Choroid plexus epithelial cell (primary cell): ENCODE results near the gene CRISPLD2.

ENCODE experiments used
- DNase-seq: peaks from one replicate; pipeline ENCODE4 v3.0.0-alpha.2; 2010; ENCODE audit warnings: low read depth
- H3K4me3 ChIP-seq: 2 replicates; pipeline ENCODE4 v1.5.1; 2011; ENCODE audit warnings: low read depth, mild to moderate bottlenecking, control low read depth, low read length, moderate library complexity
- CTCF ChIP-seq: conservative IDR thresholded peaks from 2 replicates; pipeline ENCODE4 v1.5.1; 2011; ENCODE audit warnings: low read depth, mild to moderate bottlenecking, control low read depth, inconsistent platforms, low read length, moderate library complexity

The CRISPLD2 gene

GRCh38 chr16:84816023-84816422 is 3.8 kb upstream of the CRISPLD2 start:
- TF ChIP-seq CTCF = no peak
- no peak for DNase-seq
- no peak overlapping the region for H3K4me3 ChIP-seq

GRCh38 chr16:84816485-84816884 is 3.3 kb upstream of the CRISPLD2 start:
- no peak for TF ChIP-seq CTCF
- no peak for DNase-seq
- H3K4me3 ChIP-seq = no peak overlapping the region

GRCh38 chr16:84817206-84817605 is 2.6 kb upstream of the CRISPLD2 start:
- no peak overlapping the region for H3K4me3 ChIP-seq
- TF ChIP-seq CTCF = no peak
- DNase-seq = no peak

GRCh38 chr16:84817613-84818012 is 2.2 kb upstream of the CRISPLD2 start:
- no peak overlapping the region for H3K4me3 ChIP-seq
- TF ChIP-seq CTCF = no peak
- no peak for DNase-seq

GRCh38 chr16:84818133-84818532 is 1.7 kb upstream of the CRISPLD2 start:
- DNase-seq = no peak
- TF ChIP-seq CTCF = no peak
- no peak overlapping the region for H3K4me3 ChIP-seq

GRCh38 chr16:84818989-84819643 is 669 bp upstream of the CRISPLD2 start:
- DNase-seq = no peak
- peak overlapping the region; percentile 68 for H3K4me3 ChIP-seq
- TF ChIP-seq CTCF = no peak

- DNase-seq = no peak
- no peak for TF ChIP-seq CTCF
- peak overlapping the region; percentile 68 for H3K4me3 ChIP-seq
Observed at GRCh38 chr16:84820305-84820684, 510 bp downstream of the CRISPLD2 start.
